CD4-positive, alpha-beta T cell (primary cell): ENCODE data around the gene BPGM. TPM values are rescaled to one million over a fixed set of nuclear protein-coding genes. Genes with fewer than 3 reads are reported as not detected.

Experiments used
- ATAC-seq: fragments of 200-7000 bp; cut with Tn5 transposase; one replicate; pipeline ENCODE4 v1.10.0; 2022; ENCODE audit warnings: mild to moderate bottlenecking; ENCODE audit not compliant: poor library complexity
- CTCF ChIA-PET: fragments of 350-600 bp; sonication (Branson Sonifier 250); formaldehyde crosslinking; loops from one replicate; lab custom pipeline; 2021; ENCODE audit warnings: antibody characterized with exemption, inconsistent platforms; lab: Charles Lee
- POLR2A ChIA-PET: fragments of 350-600 bp; sonication (Branson Sonifier 250); formaldehyde crosslinking; loops from one replicate; lab custom pipeline; 2021; ENCODE audit warnings: antibody characterized with exemption, inconsistent platforms; lab: Charles Lee
- DNase-seq, 14 experiments: peaks; one replicate each; pipeline ENCODE4 v3.0.0-alpha.2; 2013 to 2020; ENCODE audit warnings: mixed read lengths in 2 of 14
- H3K27ac ChIP-seq, 2 donors: one replicate each; pipeline versions ENCODE4 v1.5.1 to v1.7.0; 2013; ENCODE audit warnings: low read length in 2 of 2, low read depth in 1 of 2, mild to moderate bottlenecking in 1 of 2
- H3K27me3 ChIP-seq, 2 experiments: 1 replicate in 1 of 2; 2 replicates in 1 of 2; pipeline versions ENCODE4 v1.6.1 to v1.7.0; 2013; ENCODE audit warnings: low read length in 2 of 2, control low read depth in 1 of 2, mild to moderate bottlenecking in 1 of 2, moderate library complexity in 1 of 2; ENCODE audit not compliant: insufficient read depth in 2 of 2, control insufficient read depth in 1 of 2
- H3K36me3 ChIP-seq: one replicate; pipeline ENCODE4 v1.6.1; 2013; ENCODE audit warnings: low read length, control low read depth; ENCODE audit not compliant: insufficient read depth
- H3K4me1 ChIP-seq: one replicate; pipeline ENCODE4 v1.6.1; 2013; ENCODE audit warnings: low read length, control low read depth; ENCODE audit not compliant: insufficient read depth
- H3K4me3 ChIP-seq: one replicate; pipeline ENCODE4 v1.5.1; 2013; ENCODE audit warnings: mild to moderate bottlenecking, low read length, moderate library complexity
- H3K9me3 ChIP-seq, 2 experiments: 1 replicate in 1 of 2; 2 replicates in 1 of 2; pipeline versions ENCODE4 v1.6.1 to v1.7.0; 2013; ENCODE audit warnings: low read length in 2 of 2, mild to moderate bottlenecking in 2 of 2, control low read depth in 1 of 2, moderate library complexity in 1 of 2; ENCODE audit not compliant: control insufficient read depth in 1 of 2, insufficient read depth in 1 of 2
- H3K27ac Mint-ChIP-seq: one replicate; pipeline ENCODE4 v1.8.0; 2020; ENCODE audit warnings: mixed read lengths
- H3K27me3 Mint-ChIP-seq: one replicate; pipeline ENCODE4 v1.8.0; 2021; ENCODE audit warnings: mixed read lengths
- H3K36me3 Mint-ChIP-seq: one replicate; pipeline ENCODE4 v1.8.0; 2021; ENCODE audit warnings: low read depth, mixed read lengths
- H3K4me1 Mint-ChIP-seq: one replicate; pipeline ENCODE4 v1.8.0; 2021; ENCODE audit warnings: low read depth, mixed read lengths
- H3K4me3 Mint-ChIP-seq: one replicate; pipeline ENCODE4 v1.8.0; 2020; ENCODE audit warnings: mild to moderate bottlenecking, mixed read lengths
- H3K9me3 Mint-ChIP-seq: one replicate; pipeline ENCODE4 v1.8.0; 2020; ENCODE audit warnings: mixed read lengths
- CTCF ChIP-seq: fragments of 200-600 bp; IDR thresholded peaks from one replicate; pipeline ENCODE4 v1.8.0; 2022; ENCODE audit warnings: antibody characterized with exemption, mild to moderate bottlenecking
- intact Hi-C, 2 experiments: fragments of 100-400 bp; cut with DNase I in 1 of 2; cut with micrococcal nuclease in 1 of 2; formaldehyde crosslinking; loops; one replicate each; pipeline versions ENCODE4 v1.15.1 to v1.9.0; 2023 to 2025; cut with DNase I, micrococcal nuclease
- total RNA-seq, 174 experiments: library from RNA in 2 of 174; stranded (reverse) in 2 of 174; gene quantifications; one replicate each; pipeline ENCODE4 v1.2.3 and lab custom pipeline; 2021 to 2026

Gene BPGM
- total RNA-seq, 2 experiments from 2014 or later, result 46.3 to 46.6 TPM

GRCh38 chr7:134612197-134612596 is 34.5 kb upstream of the BPGM start:
- Histone ChIP-seq H3K4me3 (no peak overlapping the region), H3K27ac (no peak overlapping the region), H3K27me3 (peaks cover 2 to 5% of the 10 kb centered on the region in 2 experiments), H3K9me3 (no peaks in the 10 kb centered on the region), H3K36me3 (no peaks in the 10 kb centered on the region), H3K4me1 (no peaks in the 10 kb centered on the region)
- intact Hi-C loops, result no loop called here
- no peaks in the 10 kb centered on the region for H3K9me3 Mint-ChIP-seq
- ATAC-seq (no peak), DNase-seq (no peak)
- TF ChIP-seq CTCF, result no peak
- H3K27me3 Mint-ChIP-seq, result peaks cover 31% of the 10 kb centered on the region
- ChIA-PET POLR2A (no interaction called here), CTCF (no interaction called here)
- no peaks in the 10 kb centered on the region for H3K4me1 Mint-ChIP-seq
- no peak overlapping the region for H3K27ac Mint-ChIP-seq
- no peaks in the 10 kb centered on the region for H3K36me3 Mint-ChIP-seq
- H3K4me3 Mint-ChIP-seq, result no peak overlapping the region

- H3K4me1 ChIP-seq, result no peaks in the 10 kb centered on the region
- H3K27me3 ChIP-seq, result peaks cover 0 to 2% of the 10 kb centered on the region in 2 experiments
- Mint-ChIP-seq H3K4me3 (no peak overlapping the region), H3K4me1 (no peaks in the 10 kb centered on the region), H3K27ac (no peak overlapping the region), H3K9me3 (no peaks in the 10 kb centered on the region), H3K36me3 (no peaks in the 10 kb centered on the region), H3K27me3 (peaks cover 32% of the 10 kb centered on the region)
- H3K9me3 ChIP-seq, result no peaks in the 10 kb centered on the region
- ATAC-seq (no peak), DNase-seq (no peak)
- ChIA-PET POLR2A (no interaction called here), CTCF (no interaction called here)
- no peak overlapping the region for H3K4me3 ChIP-seq
- TF ChIP-seq CTCF, result no peak
- no peaks in the 10 kb centered on the region for H3K36me3 ChIP-seq
- intact Hi-C loops, result no loop called here
- no peak overlapping the region for H3K27ac ChIP-seq
Observed at GRCh38 chr7:134613623-134614347, 32.9 kb upstream of the BPGM start.

GRCh38 chr7:134616611-134617010 is 30.0 kb upstream of the BPGM start:
- POLR2A ChIA-PET, result no interaction called here

More at GRCh38 chr7:134616611-134617010, 30.0 kb upstream of the BPGM start:
- Mint-ChIP-seq H3K4me1 (no peaks in the 10 kb centered on the region), H3K4me3 (no peak overlapping the region), H3K27ac (no peak overlapping the region), H3K36me3 (no peaks in the 10 kb centered on the region), H3K9me3 (no peaks in the 10 kb centered on the region), H3K27me3 (peaks cover 37% of the 10 kb centered on the region)
- intact Hi-C loops, result no loop called here
- Histone ChIP-seq H3K9me3 (no peaks in the 10 kb centered on the region), H3K27ac (no peak overlapping the region), H3K4me1 (no peaks in the 10 kb centered on the region), H3K36me3 (no peaks in the 10 kb centered on the region), H3K27me3 (peaks cover 2 to 4% of the 10 kb centered on the region in 2 experiments), H3K4me3 (no peak overlapping the region)
- no peak for TF ChIP-seq CTCF
- DNase-seq (no peak), ATAC-seq (no peak)
- CTCF ChIA-PET, result no interaction called here
